DMS79 treated with DMSO at 0.1 percent for 48 hours (cell line): ENCODE results near the gene EPHA6.

Experiments used
- DNase-seq: peaks from one replicate; lab custom pipeline; 2025; lab: John Stamatoyannopoulos, UW

Gene EPHA6

DNA sequence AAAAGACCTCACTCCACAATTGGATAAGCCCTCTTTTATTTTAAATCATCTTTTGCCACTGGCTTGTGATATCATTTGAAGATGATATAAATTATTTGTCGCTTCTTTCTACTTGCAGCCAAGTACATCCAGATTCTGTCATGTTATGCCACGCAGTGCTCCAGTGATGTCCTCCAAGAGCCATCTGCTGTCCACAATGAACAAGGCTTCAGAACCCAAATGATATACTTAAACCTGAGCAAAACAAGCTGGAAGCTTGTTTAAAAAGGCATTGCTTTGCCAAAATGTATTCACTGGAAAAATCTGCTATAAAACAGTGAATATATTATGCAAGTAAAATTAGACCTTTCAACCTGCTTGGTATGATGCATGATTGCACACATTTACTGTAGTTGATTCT lies 891.4 kb downstream of the EPHA6 start:
- no peak for DNase-seq

DNA sequence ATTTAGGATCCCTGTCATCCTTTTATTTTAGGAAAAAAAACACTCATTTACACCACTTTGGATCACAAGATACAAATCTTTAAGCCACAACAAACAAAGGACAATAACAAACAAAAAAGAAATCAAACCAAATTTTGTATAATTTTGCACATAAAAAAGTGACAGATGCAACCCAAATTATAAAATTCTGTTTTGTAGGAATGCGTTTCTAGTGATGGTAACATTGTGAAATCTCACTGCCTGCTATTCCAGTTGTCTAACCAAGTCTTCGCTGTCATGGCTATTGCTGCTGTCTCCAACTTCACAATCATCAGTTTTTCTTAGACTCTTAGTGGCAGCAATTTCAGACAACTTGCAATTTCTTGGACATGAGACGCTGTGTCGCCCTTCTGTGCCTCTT lies 891.8 kb downstream of the EPHA6 start:
- DNase-seq = no peak

DNA sequence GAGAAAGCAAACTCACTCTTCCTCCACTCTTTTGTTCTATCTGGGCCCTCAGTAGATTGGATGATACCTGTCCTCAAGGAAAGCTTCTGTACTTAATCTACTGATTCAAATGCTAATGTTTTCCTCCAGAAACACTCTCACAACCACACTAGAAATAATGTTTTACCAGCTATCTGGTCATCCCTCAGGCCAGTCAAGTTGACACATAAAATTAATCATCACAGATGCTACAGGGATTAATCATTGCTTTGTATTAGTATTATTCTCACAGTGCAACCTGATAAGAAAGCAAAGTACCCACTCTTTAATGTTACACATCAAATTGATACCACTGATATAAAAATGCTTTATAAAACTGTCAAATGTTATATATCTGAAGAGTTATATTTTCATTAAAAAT lies 897.3 kb downstream of the EPHA6 start:
- DNase-seq = no peak

DNA sequence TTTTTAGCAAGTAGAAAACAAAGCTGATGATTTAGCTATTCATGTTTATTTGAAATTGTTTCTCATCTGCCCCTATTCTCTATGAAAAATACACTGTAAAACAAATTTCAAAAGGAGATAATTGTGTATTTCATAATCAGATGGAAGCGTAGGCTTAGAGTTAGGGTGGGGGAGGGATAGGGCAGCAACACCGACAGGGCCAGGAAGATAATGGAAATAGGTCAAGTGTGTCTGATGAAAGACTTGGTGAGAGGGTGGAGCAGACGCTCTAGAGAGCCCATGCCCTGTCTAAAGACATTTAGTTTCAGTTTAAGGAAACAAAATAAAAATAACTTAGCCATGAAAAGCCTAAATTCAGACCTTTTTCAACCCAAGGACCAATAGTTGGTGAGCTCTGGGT lies 898.5 kb downstream of the EPHA6 start:
- DNase-seq = no peak

DNA sequence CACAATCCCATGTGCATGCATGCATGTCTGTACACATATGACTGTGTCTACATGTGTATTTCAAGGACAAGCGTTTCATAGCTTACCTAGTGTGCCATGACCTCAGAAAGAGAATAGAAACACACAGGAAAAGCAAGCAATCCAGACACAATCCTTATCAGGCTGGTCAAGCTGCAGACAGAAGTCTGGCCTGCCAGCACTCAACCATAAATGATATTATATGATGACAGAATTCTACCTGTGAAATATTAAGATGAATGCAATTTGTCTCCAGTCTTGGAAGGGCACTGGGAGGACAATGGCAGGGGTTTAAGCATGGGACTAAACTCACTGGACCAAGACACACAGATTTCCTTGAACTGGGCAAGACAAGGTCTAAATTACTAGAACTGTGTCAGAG lies 899.2 kb downstream of the EPHA6 start:
- DNase-seq = no peak

DNA sequence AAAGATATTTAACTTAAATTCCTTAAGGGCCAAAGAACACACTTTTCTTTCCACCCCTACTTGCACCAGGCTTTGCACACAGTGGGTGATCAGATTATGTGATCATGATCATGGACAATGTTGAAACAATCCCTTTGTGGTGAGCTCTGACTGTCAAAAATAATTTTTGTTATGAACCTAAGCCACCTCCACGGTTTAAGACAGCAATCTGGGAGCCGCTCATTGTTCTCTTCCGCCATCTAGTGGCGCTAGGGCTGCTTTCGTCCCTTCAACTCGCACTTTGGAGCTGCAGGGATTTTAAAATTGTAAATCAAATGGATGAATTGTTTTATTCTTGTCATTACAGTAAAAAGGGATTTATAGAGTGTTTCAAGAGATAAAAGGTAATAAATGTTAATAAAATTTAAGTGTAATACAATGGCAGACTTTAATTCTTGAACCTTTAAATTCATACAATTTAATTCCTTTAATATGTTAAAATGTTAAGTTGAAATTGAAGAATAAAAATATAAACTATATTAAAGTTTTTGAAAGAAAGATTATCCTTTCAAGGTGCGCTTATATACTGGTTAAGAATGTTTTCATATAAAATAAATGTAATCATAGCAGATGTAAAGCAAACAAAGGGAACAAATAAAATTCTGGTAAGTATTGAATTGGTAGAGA lies 904.9 kb downstream of the EPHA6 start:
- peak; percentile 79 for DNase-seq

DNA sequence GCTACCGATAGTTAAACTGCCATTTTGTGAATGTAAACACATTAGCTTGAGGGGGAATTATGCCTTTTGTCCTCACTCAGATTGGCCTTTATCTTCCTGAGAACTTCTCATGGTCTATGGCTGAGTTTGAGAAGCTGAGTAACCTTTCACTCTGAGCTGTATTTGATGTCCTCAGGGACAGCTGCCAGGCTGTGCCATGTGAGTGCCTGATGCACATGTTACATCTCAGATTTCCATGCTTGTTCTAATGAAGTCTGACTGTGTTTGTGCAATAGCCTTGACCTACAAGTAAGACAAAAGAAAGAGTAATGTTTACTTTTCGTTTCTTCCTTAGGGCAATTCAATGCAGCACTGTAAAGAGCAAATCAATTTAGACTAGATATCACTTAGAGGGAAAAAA lies 906.0 kb downstream of the EPHA6 start:
- DNase-seq = peak; percentile 13

DNA sequence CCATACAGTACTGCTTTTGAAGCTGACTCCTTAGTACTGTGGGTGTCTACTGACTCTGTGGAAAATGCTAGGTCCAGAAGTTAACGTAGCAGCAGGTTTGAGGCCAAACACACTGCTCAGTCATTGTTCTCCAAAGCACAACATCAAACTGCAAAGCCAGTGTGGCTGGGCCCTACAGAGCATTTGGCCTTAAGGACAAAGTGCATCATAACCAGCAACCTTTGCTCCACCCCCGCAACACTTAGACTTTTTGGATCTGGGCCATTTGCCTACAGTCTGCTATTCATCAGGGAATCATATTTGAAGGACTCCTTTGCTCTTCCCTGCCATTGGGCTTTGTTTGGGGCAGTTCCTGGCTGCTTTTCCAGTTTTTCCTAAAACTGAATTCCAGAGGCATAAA lies 907.1 kb downstream of the EPHA6 start:
- no peak for DNase-seq

DNA sequence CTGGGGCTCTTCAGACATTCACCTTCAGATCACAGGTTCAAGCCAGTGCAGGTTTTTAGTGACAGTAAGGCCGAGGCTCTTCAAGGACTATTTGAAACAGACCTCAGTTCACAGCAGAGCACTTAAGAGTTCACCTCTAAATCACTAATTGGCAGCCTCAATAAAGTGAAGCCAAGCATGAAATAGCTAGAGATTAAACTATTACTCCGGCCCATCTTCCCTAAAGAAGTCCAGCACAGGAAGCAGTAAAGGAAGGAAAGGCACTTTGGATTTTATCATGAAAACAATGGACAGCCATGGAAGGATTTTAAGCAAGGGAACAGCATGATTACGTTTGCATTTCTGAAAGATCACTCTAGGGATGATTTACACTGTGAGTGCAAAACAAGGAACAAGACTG lies 922.5 kb downstream of the EPHA6 start:
- DNase-seq = peak; percentile 46

DNA sequence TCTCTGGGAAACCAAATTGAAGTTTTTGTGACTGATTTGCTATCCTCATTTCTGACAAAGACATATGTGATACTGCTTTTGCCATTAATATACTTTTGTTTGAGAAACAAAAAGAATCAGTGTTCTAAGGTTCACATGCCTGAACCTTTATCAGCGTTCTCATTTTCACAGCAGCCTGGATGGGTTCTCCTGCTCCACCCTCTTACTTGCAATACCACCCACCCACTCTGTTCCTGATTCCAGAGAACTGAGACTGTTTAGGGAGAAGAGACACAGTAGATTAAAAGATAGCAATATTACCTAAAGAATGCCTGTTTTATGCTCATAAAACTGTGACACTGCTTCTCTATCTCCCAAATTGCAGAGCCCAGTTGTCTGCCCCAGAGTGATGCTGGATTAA lies 924.4 kb downstream of the EPHA6 start:
- DNase-seq = no peak

DNA sequence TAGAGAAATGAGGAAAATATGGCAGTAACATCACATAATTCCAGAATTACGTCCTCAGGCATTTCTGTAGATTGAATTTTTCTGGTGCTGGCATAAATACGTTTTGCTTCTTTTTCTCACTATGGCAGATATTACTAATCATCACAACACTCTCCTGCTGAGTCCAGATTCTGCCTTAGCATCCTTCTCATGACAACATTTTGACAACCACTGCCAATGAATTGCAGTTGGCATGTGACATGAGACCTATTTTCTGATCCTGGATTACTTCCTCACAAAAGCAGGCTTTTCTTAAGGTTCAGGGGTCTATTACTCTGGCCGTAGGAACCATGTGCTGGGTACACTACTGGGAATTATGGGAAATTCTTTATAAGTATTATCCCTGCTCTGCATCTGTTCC lies 927.6 kb downstream of the EPHA6 start:
- no peak for DNase-seq

DNA sequence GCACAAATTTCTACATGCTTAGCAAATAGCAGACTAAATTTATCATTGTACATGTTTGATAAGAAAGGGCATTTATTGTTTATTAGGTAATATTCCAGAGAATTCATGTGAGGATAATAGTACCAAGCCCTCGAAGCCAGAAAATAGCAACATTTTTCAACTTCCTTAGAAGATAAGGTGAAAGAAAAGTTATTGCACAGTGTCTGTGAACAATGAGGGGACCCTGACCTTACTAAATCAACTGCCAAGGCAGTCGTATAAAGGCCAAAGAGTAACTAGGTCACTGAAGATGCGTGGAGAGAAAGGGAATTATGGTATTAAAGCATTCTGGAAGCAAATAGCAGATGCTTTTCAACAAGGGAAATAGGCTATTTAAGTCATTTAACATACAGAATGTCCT lies 929.9 kb downstream of the EPHA6 start:
- DNase-seq = no peak

DNA sequence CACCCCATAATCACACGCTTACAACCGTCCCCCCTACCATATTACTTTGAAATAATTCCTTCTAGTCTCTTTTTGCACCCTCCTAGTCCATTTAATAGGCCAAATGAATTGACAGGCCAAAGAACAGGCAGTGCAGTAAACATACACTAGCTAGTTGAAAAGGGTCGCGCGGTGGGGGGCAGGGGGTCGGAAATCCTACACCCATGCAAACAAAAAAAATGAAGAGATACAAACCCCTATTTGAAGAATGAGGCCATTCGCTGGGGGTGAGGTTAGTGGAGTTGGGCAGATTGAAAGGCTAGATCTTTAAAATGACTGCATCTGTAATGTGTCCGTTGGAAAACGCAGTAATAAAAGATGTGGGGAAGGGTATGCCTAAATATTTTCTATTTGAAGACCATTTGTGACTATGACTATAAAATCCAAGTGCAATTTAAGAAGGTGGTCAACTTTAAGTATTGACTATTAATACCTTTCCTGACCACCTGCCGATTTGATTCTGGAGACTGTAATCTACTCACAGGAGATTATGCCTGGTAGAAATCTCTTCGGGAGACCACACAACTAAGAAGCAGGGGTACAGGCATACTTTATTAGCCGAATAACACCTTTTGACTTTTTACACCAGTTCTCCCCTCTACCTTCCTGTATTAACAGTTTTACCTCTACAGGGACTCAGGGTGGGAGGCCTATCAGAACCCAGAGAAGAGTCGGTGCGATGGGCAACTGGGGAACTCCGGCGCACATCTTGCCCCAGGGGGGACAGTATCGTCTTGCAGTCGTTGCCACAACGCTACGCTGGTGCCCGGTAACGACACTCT lies 949.4 kb downstream of the EPHA6 start:
- no peak for DNase-seq

DNA sequence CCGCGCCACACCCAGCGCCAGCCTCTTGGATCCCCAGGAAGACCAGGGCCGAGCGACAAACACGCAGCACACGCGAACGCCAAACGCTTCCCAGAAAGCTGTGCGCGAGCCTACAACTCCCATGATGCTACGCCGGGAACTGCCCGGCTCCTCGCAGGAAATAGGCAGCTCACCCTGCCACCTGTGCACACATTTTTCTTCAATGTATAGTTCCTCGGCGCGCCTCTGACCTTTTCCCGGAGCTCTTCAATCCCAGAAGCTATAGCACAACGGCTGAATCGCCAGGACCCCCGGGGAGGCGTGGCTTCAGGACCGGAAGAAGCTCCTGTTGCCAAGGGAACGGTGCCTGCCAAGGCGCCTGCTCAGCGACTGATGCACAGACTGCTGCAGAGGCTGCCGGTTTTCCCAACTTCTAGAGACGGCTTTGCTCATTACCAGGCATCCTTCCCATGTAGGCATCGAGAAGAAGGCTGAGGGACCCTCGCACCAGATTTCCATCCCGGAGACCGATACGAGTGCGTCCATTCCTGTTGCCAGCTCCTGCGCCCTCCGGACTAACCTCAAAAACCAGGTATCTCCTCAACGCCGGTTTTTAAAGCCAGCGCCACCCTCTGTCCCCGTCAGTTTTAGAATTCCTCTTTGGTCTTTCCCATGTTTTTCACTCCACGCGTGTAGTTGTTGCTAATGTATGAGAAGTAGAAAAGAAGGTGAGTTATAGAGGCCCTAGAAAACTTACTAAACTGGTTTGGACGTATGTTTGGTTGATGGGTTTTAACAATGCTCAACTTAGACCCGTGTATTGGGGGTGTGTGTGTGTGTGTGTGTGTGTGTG lies 950.2 kb downstream of the EPHA6 start, which contains the start of gene ARL6:
Gene ARL6, plus strand, starts transcription at position 352 of the 832 bp plus-strand sequence. CDS start 3,350 bp downstream, outside the sequence.
- peak; percentile 94 for DNase-seq

DNA sequence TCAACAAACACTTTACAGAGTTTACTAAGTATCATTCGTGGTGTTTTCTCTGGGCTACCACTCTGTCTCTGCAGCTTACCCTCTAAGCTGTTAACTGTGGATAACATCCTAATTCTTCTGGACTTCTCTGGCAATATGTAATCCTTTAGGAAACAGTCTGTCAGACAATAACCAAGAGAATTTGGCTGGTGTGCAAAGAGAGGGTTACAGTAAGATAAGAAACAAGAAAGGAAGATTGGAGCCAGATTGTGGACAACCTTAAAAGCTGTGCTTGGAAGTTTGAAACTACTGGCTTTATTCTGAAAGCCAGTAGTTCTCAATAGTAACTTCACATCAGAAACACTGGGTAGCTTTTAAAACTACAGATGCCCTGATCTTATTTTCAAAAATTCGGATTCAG lies 950.9 kb downstream of the EPHA6 start:
- DNase-seq = no peak

DNA sequence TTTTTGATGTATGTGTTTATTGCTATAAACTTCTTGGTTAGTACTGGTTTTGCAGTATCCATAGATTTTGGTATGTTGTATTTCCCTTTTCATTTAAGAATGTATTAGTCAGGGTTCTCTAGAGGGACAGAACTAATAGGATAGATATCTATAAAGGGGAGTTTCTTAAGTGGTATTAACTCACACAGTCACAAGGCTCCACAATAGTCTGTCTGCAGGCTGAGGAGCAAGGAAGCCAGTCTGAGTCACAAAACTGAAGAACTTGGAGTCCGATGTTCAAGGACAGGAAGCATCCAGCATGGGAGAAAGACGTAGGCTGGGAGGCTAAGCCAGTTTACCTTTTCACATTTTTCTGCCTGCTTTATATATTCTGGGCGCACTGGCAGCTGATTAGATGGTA lies 958.5 kb downstream of the EPHA6 start:
- DNase-seq = no peak

DNA sequence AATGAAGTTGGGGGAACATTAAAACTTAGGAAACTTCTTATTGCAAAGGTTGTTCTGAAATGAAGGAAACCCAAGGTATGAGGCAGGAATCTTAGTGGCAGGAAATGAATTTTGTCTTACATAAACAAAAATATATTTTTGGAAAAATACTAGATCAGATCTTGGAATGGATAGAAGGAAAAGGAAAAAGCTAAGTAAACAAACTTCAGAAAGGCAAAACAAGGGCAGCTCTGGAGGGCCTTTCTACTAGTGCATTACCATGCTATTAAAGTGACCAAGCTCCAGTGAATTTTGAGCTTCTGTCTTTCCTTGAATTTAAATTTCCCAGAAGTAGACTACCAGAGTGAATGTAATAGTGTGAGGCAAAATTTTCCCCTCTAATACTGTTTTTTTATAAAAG lies 963.8 kb downstream of the EPHA6 start:
- no peak for DNase-seq

DNA sequence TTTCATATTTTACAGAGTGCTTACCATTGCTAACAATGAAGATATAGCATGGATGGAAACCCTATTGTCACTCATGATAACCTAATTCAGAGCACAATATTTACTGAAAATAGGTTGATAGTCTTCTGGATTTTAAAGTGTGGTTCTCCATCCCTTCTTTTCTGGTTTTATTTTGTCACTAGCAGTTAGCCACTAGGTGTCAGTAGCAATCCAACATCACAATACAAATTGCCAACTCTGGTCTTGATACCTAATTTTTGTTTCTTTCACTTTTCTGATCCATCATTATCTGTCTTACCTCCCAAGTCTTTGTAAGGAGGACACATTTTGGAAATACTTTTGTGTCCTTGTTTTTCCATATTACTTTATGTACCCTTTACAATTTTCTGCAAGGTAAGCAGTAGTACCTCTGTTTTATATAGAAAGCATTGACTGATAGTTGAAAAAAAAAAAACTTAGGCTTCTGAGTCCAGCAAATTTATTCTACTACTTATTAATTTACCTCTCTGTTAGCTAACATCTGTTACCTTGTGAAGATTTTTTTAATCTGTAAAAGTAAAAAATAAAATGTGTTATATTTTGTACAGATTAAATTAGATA lies 979.1 kb downstream of the EPHA6 start:
- DNase-seq = peak; percentile 63

DNA sequence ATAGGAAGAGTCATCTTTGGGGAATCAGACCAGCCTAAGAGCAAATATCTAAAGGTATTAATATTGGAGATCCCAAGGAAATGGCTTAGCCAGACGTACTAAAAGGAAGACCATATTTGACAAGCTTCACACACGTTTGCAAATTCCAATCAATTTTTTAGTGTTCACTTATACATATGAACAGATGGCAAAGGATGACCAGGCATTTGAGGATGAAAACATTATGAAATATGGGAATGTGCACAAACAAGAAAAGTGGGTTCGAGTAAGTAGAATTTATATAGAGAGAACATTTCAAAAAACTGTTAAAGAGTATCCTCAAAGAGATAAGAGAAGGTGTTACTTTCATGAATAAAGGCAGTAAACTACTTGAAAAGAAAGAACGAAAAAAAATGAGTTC lies 981.6 kb downstream of the EPHA6 start:
- no peak for DNase-seq
